A673 (cell line): ENCODE results near the gene METTL25.

Experiments used
- EZH2 ChIP-seq: fragments of 200-600 bp; sonication (generic); IDR thresholded peaks from 2 replicates; pipeline ENCODE4 v1.6.1; 2017; ENCODE audit warnings: borderline replicate concordance, low read depth, mild to moderate bottlenecking, mixed read lengths, antibody characterized with exemption, low read length; ENCODE audit not compliant: poor library complexity, severe bottlenecking
- TF ChIP-seq, protein P1 (sequence below): fragments of 300-800, 200-600 bp; sonication (generic); conservative IDR thresholded peaks from 2 replicates; pipeline ENCODE4 v1.5.1; 2017; ENCODE audit warnings: low read depth, mild to moderate bottlenecking, antibody characterized with exemption, low read length, moderate library complexity, mixed read lengths

DNA sequence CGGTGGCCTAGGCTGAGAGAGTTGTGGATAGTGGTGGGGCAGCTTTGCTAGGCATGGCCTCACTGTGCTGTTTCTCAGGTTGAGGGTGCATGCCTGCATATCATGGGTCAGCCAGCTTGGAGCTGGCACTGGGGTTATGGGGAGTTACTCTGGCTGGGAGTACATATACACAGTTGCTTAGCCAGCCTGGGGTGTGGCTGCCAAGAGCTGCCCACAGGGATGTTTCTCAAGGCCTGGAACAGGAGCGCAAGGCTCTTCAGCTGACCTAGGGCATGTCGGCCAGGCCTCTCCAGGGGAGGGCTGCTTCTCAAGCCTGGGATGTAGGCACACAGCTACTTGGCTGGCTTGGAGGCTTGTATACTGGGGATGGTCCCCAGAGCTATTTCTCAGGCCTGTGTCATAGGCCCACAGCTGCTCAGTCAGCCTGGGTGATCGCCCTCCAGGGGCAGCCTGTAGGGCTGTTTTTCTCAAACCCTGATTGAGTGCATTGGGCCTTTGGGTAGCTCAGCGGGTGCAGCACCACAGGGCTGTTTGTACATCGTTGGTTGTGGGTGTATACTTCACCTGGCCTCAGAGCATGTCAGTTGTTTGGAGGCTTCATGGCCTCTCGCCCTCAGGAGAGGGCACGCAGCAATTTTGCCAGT lies 114.9 kb downstream of the METTL25 start:
- TF ChIP-seq, protein P1, sequence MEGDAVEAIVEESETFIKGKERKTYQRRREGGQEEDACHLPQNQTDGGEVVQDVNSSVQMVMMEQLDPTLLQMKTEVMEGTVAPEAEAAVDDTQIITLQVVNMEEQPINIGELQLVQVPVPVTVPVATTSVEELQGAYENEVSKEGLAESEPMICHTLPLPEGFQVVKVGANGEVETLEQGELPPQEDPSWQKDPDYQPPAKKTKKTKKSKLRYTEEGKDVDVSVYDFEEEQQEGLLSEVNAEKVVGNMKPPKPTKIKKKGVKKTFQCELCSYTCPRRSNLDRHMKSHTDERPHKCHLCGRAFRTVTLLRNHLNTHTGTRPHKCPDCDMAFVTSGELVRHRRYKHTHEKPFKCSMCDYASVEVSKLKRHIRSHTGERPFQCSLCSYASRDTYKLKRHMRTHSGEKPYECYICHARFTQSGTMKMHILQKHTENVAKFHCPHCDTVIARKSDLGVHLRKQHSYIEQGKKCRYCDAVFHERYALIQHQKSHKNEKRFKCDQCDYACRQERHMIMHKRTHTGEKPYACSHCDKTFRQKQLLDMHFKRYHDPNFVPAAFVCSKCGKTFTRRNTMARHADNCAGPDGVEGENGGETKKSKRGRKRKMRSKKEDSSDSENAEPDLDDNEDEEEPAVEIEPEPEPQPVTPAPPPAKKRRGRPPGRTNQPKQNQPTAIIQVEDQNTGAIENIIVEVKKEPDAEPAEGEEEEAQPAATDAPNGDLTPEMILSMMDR = no peak
- TF ChIP-seq EZH2 = no peak
